PFSK-1 (cell line): ENCODE measurements around the gene LTBP2.

Source experiments
- FOXP2 ChIP-seq: optimal IDR thresholded peaks from 2 replicates; pipeline ENCODE3; 2011; ENCODE audit warnings: borderline replicate concordance, control low read depth, inconsistent platforms; ENCODE audit not compliant: insufficient read depth; ENCODE audit errors: extremely low read length, extremely low read depth
- SIN3A ChIP-seq: IDR thresholded peaks from 2 replicates; pipeline ENCODE4 v1.6.1; 2012; ENCODE audit warnings: mild to moderate bottlenecking, low read length, moderate library complexity, borderline replicate concordance; ENCODE audit not compliant: insufficient read depth
- TAF1 ChIP-seq: IDR thresholded peaks from 2 replicates; pipeline ENCODE4 v1.6.1; 2012; ENCODE audit warnings: low read length, control low read depth, borderline replicate concordance; ENCODE audit not compliant: insufficient read depth
- TF ChIP-seq, protein P1 (sequence below), 2 experiments: IDR thresholded peaks; 2 replicates each; pipeline versions ENCODE4 v1.6.1 to v1.8.0; 2011 to 2012; ENCODE audit warnings: low read depth in 2 of 2, low read length in 2 of 2, control low read depth in 1 of 2, inconsistent platforms in 1 of 2, mild to moderate bottlenecking in 1 of 2, moderate library complexity in 1 of 2; ENCODE audit not compliant: insufficient read depth in 1 of 2

DNA sequence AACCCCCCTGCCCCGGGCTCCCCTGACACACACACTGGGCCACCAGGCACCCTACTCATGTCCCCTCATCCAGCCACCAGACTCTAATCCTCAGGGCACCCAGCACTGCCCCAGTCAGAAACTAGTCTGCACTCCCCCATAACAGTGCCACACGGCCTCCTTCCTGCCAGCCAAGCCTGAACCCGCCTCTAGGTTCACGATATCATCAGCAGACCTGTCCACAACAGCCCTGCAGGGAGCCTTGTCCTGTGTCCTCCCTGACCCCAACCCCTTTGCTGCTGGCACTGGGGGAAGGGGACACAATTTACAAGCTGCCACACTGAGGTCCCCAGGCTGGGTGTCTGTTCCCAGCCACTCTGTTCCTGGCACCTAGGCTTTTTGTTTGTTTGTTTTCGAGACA, 33.6 kb downstream of the LTBP2 start:
- TF ChIP-seq SIN3A (no peak), TAF1 (no peak), FOXP2 (no peak)
- TF ChIP-seq, protein P1, sequence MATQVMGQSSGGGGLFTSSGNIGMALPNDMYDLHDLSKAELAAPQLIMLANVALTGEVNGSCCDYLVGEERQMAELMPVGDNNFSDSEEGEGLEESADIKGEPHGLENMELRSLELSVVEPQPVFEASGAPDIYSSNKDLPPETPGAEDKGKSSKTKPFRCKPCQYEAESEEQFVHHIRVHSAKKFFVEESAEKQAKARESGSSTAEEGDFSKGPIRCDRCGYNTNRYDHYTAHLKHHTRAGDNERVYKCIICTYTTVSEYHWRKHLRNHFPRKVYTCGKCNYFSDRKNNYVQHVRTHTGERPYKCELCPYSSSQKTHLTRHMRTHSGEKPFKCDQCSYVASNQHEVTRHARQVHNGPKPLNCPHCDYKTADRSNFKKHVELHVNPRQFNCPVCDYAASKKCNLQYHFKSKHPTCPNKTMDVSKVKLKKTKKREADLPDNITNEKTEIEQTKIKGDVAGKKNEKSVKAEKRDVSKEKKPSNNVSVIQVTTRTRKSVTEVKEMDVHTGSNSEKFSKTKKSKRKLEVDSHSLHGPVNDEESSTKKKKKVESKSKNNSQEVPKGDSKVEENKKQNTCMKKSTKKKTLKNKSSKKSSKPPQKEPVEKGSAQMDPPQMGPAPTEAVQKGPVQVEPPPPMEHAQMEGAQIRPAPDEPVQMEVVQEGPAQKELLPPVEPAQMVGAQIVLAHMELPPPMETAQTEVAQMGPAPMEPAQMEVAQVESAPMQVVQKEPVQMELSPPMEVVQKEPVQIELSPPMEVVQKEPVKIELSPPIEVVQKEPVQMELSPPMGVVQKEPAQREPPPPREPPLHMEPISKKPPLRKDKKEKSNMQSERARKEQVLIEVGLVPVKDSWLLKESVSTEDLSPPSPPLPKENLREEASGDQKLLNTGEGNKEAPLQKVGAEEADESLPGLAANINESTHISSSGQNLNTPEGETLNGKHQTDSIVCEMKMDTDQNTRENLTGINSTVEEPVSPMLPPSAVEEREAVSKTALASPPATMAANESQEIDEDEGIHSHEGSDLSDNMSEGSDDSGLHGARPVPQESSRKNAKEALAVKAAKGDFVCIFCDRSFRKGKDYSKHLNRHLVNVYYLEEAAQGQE (IDR thresholded peaks at IDR 0.05; ENCODE audit: insufficient read depth in 1 of 2, low read depth in 2 of 2, low read length in 2 of 2), result no peak
